Activated CD4-positive, alpha-beta T cell treated with anti-CD3 and anti-CD28 coated beads, Interleukin-2, amount 10 ng/mL, durations not matched to agents 24 days and 14 days (primary cell): Measurements from ENCODE around the gene SLC6A13. TPM values are rescaled to one million over a fixed set of nuclear protein-coding genes. Genes with fewer than 3 reads are reported as not detected.
A peak's percentile ranks its signal among the peaks of the same experiment; 100 is the strongest.

ENCODE experiments used
- DNase-seq: peaks from one replicate; pipeline ENCODE4 v3.0.0; 2022
- H3K27ac Mint-ChIP-seq: one replicate; pipeline ENCODE4 v1.8.0; 2022; ENCODE audit warnings: mild to moderate bottlenecking, mixed read lengths
- H3K27me3 Mint-ChIP-seq: one replicate; pipeline ENCODE4 v1.8.0; 2022; ENCODE audit warnings: mixed read lengths
- H3K36me3 Mint-ChIP-seq: one replicate; pipeline ENCODE4 v1.8.0; 2022; ENCODE audit warnings: low read depth, mild to moderate bottlenecking, mixed read lengths
- H3K4me1 Mint-ChIP-seq: one replicate; pipeline ENCODE4 v1.8.0; 2021; ENCODE audit warnings: mixed read lengths
- H3K4me3 Mint-ChIP-seq: one replicate; pipeline ENCODE4 v1.8.0; 2022; ENCODE audit warnings: mild to moderate bottlenecking, moderate library complexity, mixed read lengths
- H3K9me3 Mint-ChIP-seq: one replicate; pipeline ENCODE4 v1.8.0; 2021; ENCODE audit warnings: mixed read lengths
- intact Hi-C: fragments of 100-400 bp; cut with micrococcal nuclease; formaldehyde crosslinking; loops from one replicate; pipeline ENCODE4 v1.15.1; 2023
- total RNA-seq: library from RNA; stranded (reverse); gene quantifications from 2 replicates; pipeline ENCODE4 v1.2.3, GENCODE V29; 2022

Gene SLC6A13
- total RNA-seq, 1 donor from 2014 or later = not detected

GRCh38 chr12:278046-278445, 15.4 kb upstream of the SLC6A13 start:
- Mint-ChIP-seq H3K9me3 (no peaks in the 10 kb centered on the region), H3K27me3 (no peaks in the 10 kb centered on the region), H3K27ac (no peak overlapping the region), H3K4me1 (no peaks in the 10 kb centered on the region), H3K4me3 (no peak overlapping the region), H3K36me3 (peaks cover 25% of the 10 kb centered on the region)
- no peak for DNase-seq
- intact Hi-C loops = no loop called here

- no peaks in the 10 kb centered on the region for H3K9me3 Mint-ChIP-seq
- no peaks in the 10 kb centered on the region for H3K4me1 Mint-ChIP-seq
- no peak overlapping the region for H3K4me3 Mint-ChIP-seq
- intact Hi-C loops = no loop called here
- no peak for DNase-seq
- H3K36me3 Mint-ChIP-seq = peaks cover 14% of the 10 kb centered on the region
- H3K27ac Mint-ChIP-seq = no peak overlapping the region
- no peaks in the 10 kb centered on the region for H3K27me3 Mint-ChIP-seq
Measured at GRCh38 chr12:275812-276211, 13.2 kb upstream of the SLC6A13 start.

GRCh38 chr12:273382-273781, 10.7 kb upstream of the SLC6A13 start:
- no peak overlapping the region for H3K4me3 Mint-ChIP-seq
- no peaks in the 10 kb centered on the region for H3K27me3 Mint-ChIP-seq
- peaks cover 5% of the 10 kb centered on the region for H3K36me3 Mint-ChIP-seq
- intact Hi-C loops = no loop called here
- no peak overlapping the region for H3K27ac Mint-ChIP-seq
- H3K9me3 Mint-ChIP-seq = no peaks in the 10 kb centered on the region
- H3K4me1 Mint-ChIP-seq = no peaks in the 10 kb centered on the region
- DNase-seq = no peak

DNA sequence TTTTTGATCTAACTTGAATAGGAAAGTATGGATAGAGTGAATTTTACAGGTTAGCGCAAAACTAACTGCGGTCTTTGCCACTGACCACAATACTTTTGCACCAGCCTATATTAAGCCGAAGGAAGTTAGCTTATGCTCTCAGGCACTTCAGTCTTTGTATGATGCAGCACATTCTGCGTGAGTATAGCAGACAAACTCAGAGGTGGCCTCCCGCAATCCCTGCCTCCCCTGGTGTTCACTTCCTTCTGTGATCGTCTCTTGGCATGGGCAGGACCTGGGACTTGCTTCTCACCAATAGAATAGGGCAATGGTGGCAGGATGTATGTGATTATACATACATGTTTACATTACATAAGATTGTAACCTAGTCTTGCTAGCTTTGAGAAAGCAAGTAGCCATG, 10.3 kb upstream of the SLC6A13 start:
- Mint-ChIP-seq H3K27ac (no peak overlapping the region), H3K9me3 (no peaks in the 10 kb centered on the region), H3K27me3 (no peaks in the 10 kb centered on the region), H3K4me1 (no peaks in the 10 kb centered on the region), H3K4me3 (no peak overlapping the region), H3K36me3 (peaks cover 2% of the 10 kb centered on the region)
- DNase-seq = no peak
- intact Hi-C loops = no loop called here

DNA sequence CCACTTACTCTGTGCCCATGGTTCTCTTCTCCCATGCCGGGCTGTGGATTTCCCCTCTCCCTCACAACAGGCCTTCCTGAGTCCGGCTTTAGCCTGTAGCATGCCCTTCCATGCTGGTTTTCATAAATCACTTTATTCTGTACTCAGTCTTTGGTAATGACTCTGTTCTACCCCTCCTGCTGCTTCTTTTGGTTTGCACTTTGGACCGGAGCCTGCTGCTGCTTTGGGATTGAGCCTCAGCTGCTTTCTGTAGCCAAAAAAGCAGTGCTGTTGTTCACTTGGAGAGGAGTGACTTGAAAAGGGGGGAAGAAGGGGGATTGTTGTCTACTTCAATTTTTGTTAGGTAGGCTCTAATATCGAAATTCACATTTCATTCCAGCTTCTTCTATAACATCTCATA, 8.5 kb upstream of the SLC6A13 start:
- peak; percentile 46 for DNase-seq
- Mint-ChIP-seq H3K36me3 (no peaks in the 10 kb centered on the region), H3K27me3 (peaks cover 4% of the 10 kb centered on the region), H3K4me3 (no peak overlapping the region), H3K9me3 (no peaks in the 10 kb centered on the region), H3K4me1 (no peaks in the 10 kb centered on the region), H3K27ac (no peak overlapping the region)
- intact Hi-C loops = no loop called here

GRCh38 chr12:269191-269590, 6.6 kb upstream of the SLC6A13 start:
- H3K9me3 Mint-ChIP-seq = no peaks in the 10 kb centered on the region
- H3K4me1 Mint-ChIP-seq = peaks cover 2% of the 10 kb centered on the region
- DNase-seq = no peak
- peaks cover 5% of the 10 kb centered on the region for H3K27me3 Mint-ChIP-seq
- no peaks in the 10 kb centered on the region for H3K36me3 Mint-ChIP-seq
- intact Hi-C loops = no loop called here
- H3K27ac Mint-ChIP-seq = no peak overlapping the region
- H3K4me3 Mint-ChIP-seq = no peak overlapping the region

GRCh38 chr12:268483-268840, 5.8 kb upstream of the SLC6A13 start:
- Mint-ChIP-seq H3K36me3 (no peaks in the 10 kb centered on the region), H3K27me3 (peaks cover 5% of the 10 kb centered on the region), H3K27ac (no peak overlapping the region), H3K4me3 (no peak overlapping the region), H3K4me1 (peaks cover 2% of the 10 kb centered on the region), H3K9me3 (no peaks in the 10 kb centered on the region)
- intact Hi-C loops = no loop called here
- DNase-seq = no peak

GRCh38 chr12:267581-268482, 5.2 kb upstream of the SLC6A13 start:
- Mint-ChIP-seq H3K4me1 (peaks cover 2% of the 10 kb centered on the region), H3K9me3 (no peaks in the 10 kb centered on the region), H3K36me3 (no peaks in the 10 kb centered on the region), H3K4me3 (no peak overlapping the region), H3K27ac (no peak overlapping the region), H3K27me3 (peaks cover 8% of the 10 kb centered on the region)
- intact Hi-C loops = no loop called here
- no peak for DNase-seq

DNA sequence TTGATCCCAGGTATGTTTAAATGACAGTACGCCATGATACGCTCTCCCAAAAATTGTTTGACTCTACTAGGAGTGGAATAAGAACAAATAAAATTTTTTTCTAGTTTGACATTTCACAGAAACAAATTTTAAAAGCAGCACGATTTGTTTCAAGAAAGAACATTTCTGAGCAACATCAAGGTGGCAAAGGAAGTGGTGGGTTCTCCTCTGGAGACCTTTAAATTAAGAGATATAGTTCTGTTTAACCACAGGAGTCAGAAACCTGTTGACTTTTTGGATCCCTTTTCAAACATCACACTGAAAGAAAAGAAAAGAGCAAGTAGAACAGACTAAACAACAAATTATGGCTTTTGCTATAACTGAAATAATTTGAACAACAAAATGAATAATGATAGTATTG, 2.5 kb upstream of the SLC6A13 start:
- Mint-ChIP-seq H3K9me3 (no peaks in the 10 kb centered on the region), H3K4me1 (peaks cover 2% of the 10 kb centered on the region), H3K4me3 (no peak overlapping the region), H3K27me3 (peaks cover 8% of the 10 kb centered on the region), H3K36me3 (no peaks in the 10 kb centered on the region), H3K27ac (no peak overlapping the region)
- DNase-seq = no peak
- intact Hi-C loops = no loop called here

- no peaks in the 10 kb centered on the region for H3K36me3 Mint-ChIP-seq
Measured at GRCh38 chr12:264269-264668, 1.6 kb upstream of the SLC6A13 start.

GRCh38 chr12:263574-263973, 938 bp upstream of the SLC6A13 start:
- intact Hi-C loops = no loop called here
- Mint-ChIP-seq H3K9me3 (no peaks in the 10 kb centered on the region), H3K36me3 (no peaks in the 10 kb centered on the region), H3K4me1 (peaks cover 2% of the 10 kb centered on the region), H3K27me3 (peaks cover 11% of the 10 kb centered on the region), H3K4me3 (no peak overlapping the region), H3K27ac (no peak overlapping the region)
- no peak for DNase-seq

More at GRCh38 chr12:264269-264668, 1.6 kb upstream of the SLC6A13 start:
- peaks cover 2% of the 10 kb centered on the region for H3K4me1 Mint-ChIP-seq
- DNase-seq = no peak
- no peak overlapping the region for H3K27ac Mint-ChIP-seq
- intact Hi-C loops = no loop called here
- no peak overlapping the region for H3K4me3 Mint-ChIP-seq
- H3K9me3 Mint-ChIP-seq = no peaks in the 10 kb centered on the region
- H3K27me3 Mint-ChIP-seq = peaks cover 10% of the 10 kb centered on the region

DNA sequence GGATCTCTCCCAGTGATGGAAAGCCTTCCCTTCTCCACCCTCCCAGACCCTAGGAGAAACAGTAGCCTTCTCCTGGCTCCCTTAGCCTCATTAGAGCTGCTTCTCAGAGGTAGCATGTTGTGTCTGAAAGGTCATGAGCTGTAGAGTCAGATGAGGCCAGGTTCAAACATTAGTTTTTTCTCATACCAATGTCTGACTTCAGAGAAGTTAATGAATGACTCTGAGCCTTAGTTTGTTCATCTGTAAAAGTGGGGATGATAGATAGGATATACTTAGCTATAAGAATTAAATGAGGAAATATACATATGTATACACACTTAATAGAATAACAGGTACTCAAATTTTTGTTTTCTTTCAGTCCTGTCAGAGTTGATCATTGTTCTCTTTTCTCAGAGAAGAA, 523 bp downstream of the SLC6A13 start:
- H3K27ac Mint-ChIP-seq = no peak overlapping the region
- H3K4me3 Mint-ChIP-seq = no peak overlapping the region
- peaks cover 2% of the 10 kb centered on the region for H3K4me1 Mint-ChIP-seq
- H3K9me3 Mint-ChIP-seq = no peaks in the 10 kb centered on the region
- no peak for DNase-seq
- intact Hi-C loops = no loop called here
- no peaks in the 10 kb centered on the region for H3K36me3 Mint-ChIP-seq
- H3K27me3 Mint-ChIP-seq = peaks cover 8% of the 10 kb centered on the region

GRCh38 chr12:257521-258321, 4.9 kb downstream of the SLC6A13 start:
- no peak for DNase-seq
- Mint-ChIP-seq H3K27ac (no peak overlapping the region), H3K36me3 (no peaks in the 10 kb centered on the region), H3K4me3 (no peak overlapping the region), H3K4me1 (no peaks in the 10 kb centered on the region), H3K9me3 (no peaks in the 10 kb centered on the region), H3K27me3 (peaks cover 3% of the 10 kb centered on the region)
- intact Hi-C loops = no loop called here

DNA sequence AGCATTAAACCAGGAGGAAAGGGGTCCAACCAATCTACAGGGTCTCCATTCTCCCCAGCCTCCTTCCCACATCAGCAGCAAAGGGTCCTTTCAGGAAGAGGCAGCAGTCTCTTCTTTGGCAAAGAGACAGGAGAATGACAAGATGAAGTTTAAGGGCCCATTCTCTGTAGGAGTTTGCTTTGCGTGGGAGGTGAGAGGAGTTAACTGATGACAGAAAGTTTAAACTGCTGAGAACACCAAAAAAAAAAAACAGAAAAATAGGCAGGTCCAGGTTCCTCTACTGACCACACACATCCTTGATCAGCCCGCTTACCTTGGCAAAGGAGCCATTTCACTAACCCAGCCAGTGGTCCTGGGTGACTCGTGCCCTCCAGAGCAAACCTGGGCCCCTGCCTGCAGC, 5.7 kb downstream of the SLC6A13 start:
- H3K27ac Mint-ChIP-seq = no peak overlapping the region
- H3K36me3 Mint-ChIP-seq = no peaks in the 10 kb centered on the region
- H3K4me1 Mint-ChIP-seq = no peaks in the 10 kb centered on the region
- DNase-seq = no peak
- intact Hi-C loops = no loop called here
- no peaks in the 10 kb centered on the region for H3K9me3 Mint-ChIP-seq
- no peak overlapping the region for H3K4me3 Mint-ChIP-seq
- H3K27me3 Mint-ChIP-seq = peaks cover 3% of the 10 kb centered on the region
